WTC11 (cell line): ENCODE measurements around the gene UMOD.

Experiments used
- JUN ChIP-seq: sonication (generic); formaldehyde crosslinking; IDR thresholded peaks from 2 replicates; pipeline ENCODE4 v1.8.0; 2023; ENCODE audit warnings: mild to moderate bottlenecking, missing genetic modification reagents
- ZNF416 ChIP-seq: fragments of 250-450 bp; sonication (Bioruptor Pico); IDR thresholded peaks from 2 replicates; pipeline ENCODE4 v1.9.0; 2021; ENCODE audit warnings: mild to moderate bottlenecking, inconsistent platforms
- TF ChIP-seq, protein P1 (sequence below): fragments of 200-600 bp; IDR thresholded peaks from 2 replicates; pipeline ENCODE4 v1.8.0; 2022; ENCODE audit warnings: antibody characterized with exemption
- TF ChIP-seq, protein P2 (sequence below): sonication (generic); formaldehyde crosslinking; IDR thresholded peaks from 2 replicates; pipeline ENCODE4 v1.8.0; 2022; ENCODE audit warnings: missing genetic modification reagents
- TF ChIP-seq, protein P3 (sequence below): sonication (generic); formaldehyde crosslinking; IDR thresholded peaks from 2 replicates; pipeline ENCODE4 v1.8.1; 2023; ENCODE audit warnings: mild to moderate bottlenecking, missing genetic modification reagents

DNA sequence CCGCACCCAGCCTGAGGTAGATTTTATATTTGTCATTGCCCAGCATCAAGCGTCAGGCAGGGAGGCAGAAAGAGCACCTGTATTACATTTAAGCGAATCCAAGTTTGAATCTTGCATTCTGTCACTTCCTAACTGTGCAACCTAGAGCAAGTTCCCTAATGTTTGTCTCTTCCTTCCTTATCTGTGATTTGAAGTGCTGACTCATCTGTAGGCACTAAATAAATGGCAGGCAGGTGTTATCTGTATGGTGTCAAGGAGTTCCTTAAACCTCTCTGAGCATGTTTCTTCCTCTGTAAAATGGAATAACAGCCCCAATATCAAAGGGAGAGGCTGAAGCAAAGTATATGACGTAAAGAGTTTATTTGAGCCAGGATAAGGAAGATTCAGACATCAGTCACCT lies 49.5 kb downstream of the UMOD start:
- TF ChIP-seq, protein P1, sequence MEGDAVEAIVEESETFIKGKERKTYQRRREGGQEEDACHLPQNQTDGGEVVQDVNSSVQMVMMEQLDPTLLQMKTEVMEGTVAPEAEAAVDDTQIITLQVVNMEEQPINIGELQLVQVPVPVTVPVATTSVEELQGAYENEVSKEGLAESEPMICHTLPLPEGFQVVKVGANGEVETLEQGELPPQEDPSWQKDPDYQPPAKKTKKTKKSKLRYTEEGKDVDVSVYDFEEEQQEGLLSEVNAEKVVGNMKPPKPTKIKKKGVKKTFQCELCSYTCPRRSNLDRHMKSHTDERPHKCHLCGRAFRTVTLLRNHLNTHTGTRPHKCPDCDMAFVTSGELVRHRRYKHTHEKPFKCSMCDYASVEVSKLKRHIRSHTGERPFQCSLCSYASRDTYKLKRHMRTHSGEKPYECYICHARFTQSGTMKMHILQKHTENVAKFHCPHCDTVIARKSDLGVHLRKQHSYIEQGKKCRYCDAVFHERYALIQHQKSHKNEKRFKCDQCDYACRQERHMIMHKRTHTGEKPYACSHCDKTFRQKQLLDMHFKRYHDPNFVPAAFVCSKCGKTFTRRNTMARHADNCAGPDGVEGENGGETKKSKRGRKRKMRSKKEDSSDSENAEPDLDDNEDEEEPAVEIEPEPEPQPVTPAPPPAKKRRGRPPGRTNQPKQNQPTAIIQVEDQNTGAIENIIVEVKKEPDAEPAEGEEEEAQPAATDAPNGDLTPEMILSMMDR: no peak
- TF ChIP-seq JUN (no peak), ZNF416 (CRISPR knock-in tag) (no peak)
- TF ChIP-seq, protein P2, sequence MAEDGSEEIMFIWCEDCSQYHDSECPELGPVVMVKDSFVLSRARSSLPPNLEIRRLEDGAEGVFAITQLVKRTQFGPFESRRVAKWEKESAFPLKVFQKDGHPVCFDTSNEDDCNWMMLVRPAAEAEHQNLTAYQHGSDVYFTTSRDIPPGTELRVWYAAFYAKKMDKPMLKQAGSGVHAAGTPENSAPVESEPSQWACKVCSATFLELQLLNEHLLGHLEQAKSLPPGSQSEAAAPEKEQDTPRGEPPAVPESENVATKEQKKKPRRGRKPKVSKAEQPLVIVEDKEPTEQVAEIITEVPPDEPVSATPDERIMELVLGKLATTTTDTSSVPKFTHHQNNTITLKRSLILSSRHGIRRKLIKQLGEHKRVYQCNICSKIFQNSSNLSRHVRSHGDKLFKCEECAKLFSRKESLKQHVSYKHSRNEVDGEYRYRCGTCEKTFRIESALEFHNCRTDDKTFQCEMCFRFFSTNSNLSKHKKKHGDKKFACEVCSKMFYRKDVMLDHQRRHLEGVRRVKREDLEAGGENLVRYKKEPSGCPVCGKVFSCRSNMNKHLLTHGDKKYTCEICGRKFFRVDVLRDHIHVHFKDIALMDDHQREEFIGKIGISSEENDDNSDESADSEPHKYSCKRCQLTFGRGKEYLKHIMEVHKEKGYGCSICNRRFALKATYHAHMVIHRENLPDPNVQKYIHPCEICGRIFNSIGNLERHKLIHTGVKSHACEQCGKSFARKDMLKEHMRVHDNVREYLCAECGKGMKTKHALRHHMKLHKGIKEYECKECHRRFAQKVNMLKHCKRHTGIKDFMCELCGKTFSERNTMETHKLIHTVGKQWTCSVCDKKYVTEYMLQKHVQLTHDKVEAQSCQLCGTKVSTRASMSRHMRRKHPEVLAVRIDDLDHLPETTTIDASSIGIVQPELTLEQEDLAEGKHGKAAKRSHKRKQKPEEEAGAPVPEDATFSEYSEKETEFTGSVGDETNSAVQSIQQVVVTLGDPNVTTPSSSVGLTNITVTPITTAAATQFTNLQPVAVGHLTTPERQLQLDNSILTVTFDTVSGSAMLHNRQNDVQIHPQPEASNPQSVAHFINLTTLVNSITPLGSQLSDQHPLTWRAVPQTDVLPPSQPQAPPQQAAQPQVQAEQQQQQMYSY (CRISPR knock-in tag): no peak
- TF ChIP-seq, protein P3, sequence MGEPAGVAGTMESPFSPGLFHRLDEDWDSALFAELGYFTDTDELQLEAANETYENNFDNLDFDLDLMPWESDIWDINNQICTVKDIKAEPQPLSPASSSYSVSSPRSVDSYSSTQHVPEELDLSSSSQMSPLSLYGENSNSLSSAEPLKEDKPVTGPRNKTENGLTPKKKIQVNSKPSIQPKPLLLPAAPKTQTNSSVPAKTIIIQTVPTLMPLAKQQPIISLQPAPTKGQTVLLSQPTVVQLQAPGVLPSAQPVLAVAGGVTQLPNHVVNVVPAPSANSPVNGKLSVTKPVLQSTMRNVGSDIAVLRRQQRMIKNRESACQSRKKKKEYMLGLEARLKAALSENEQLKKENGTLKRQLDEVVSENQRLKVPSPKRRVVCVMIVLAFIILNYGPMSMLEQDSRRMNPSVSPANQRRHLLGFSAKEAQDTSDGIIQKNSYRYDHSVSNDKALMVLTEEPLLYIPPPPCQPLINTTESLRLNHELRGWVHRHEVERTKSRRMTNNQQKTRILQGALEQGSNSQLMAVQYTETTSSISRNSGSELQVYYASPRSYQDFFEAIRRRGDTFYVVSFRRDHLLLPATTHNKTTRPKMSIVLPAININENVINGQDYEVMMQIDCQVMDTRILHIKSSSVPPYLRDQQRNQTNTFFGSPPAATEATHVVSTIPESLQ (CRISPR knock-in tag): no peak
